ENCODE measurements around the gene SURF1. TPM values are rescaled to one million over a fixed set of nuclear protein-coding genes. Genes with fewer than 3 reads are reported as not detected.

SURF1 gene
- total and polyA plus RNA-seq, 12 donors, result 41.7 to 85.4 (median 61.2) TPM

GRCh38 chr9:133389025-133389557 lies 32.8 kb upstream of the SURF1 start:
- Histone ChIP-seq H3K36me3 (no peaks in the 10 kb centered on the region), H3K4me3 (no peak overlapping the region), H3K27ac (no peak overlapping the region), H3K4me1 (no peaks in the 10 kb centered on the region), H3K27me3 (peaks cover 0 to 15% (median 6%) of the 10 kb centered on the region in 7 donors), H3K9me3 (no peaks in the 10 kb centered on the region)
- TF ChIP-seq CTCF (IDR thresholded peaks at IDR 0.05), result no peak
- no peak for DNase-seq
- WGBS, 2 donors, result 94 to 96% methylated on average over 12 of the region's 12 CpGs
- intact Hi-C loops (cut with DNase I), result no loop called here
- no peak for ATAC-seq

- no peak for TF ChIP-seq CTCF (IDR thresholded peaks at IDR 0.05)
- intact Hi-C loops (cut with DNase I), result no loop called here
- ATAC-seq (no peak), DNase-seq (no peak)
- Histone ChIP-seq H3K36me3 (no peaks in the 10 kb centered on the region), H3K9me3 (no peaks in the 10 kb centered on the region), H3K27me3 (peaks cover 0 to 9% (median 0%) of the 10 kb centered on the region in 7 donors), H3K4me3 (no peak overlapping the region), H3K4me1 (no peaks in the 10 kb centered on the region), H3K27ac (no peak overlapping the region)
- 84 to 89% methylated on average over 9 of the region's 9 CpGs for WGBS, 2 donors
These were observed 31.4 kb upstream of the SURF1 start for GRCh38 chr9:133387680-133388079.

GRCh38 chr9:133386338-133386737 lies 30.1 kb upstream of the SURF1 start:
- no peaks in the 10 kb centered on the region for H3K36me3 ChIP-seq
- intact Hi-C loops (cut with DNase I), result no loop called here
- H3K27ac ChIP-seq, result no peak overlapping the region
- no peaks in the 10 kb centered on the region for H3K4me1 ChIP-seq
- H3K27me3 ChIP-seq, result peaks cover 0 to 7% (median 0%) of the 10 kb centered on the region in 7 donors
- WGBS, 2 donors, result 77 to 79% methylated on average over 13 of the region's 13 CpGs
- no peak for TF ChIP-seq CTCF (IDR thresholded peaks at IDR 0.05)
- ATAC-seq, result no peak
- no peaks in the 10 kb centered on the region for H3K9me3 ChIP-seq
- no peak overlapping the region for H3K4me3 ChIP-seq
- DNase-seq, result no peak

- intact Hi-C loops (cut with DNase I), result no loop called here
- no peak for TF ChIP-seq CTCF (IDR thresholded peaks at IDR 0.05)
- DNase-seq (no peak), ATAC-seq (no peak)
- H3K4me1 ChIP-seq, result no peaks in the 10 kb centered on the region
- 85 to 87% methylated on average over 14 of the region's 14 CpGs for WGBS, 2 donors
- H3K27me3 ChIP-seq, result peaks cover 0 to 2% (median 0%) of the 10 kb centered on the region in 7 donors
- no peak overlapping the region for H3K4me3 ChIP-seq
- H3K9me3 ChIP-seq, result no peaks in the 10 kb centered on the region
- H3K36me3 ChIP-seq, result no peaks in the 10 kb centered on the region
- no peak overlapping the region for H3K27ac ChIP-seq
These were observed 29.2 kb upstream of the SURF1 start for GRCh38 chr9:133385452-133385851.
